Suprapubic skin (tissue), 4 donors: ENCODE measurements around the gene NRF1. TPM values are rescaled to one million over a fixed set of nuclear protein-coding genes. Genes with fewer than 3 reads are reported as not detected.

Experiments used
- DNase-seq, 2 donors: peaks; one replicate each; pipeline ENCODE4 v3.0.0-alpha.2; 2019; ENCODE audit warnings: low spot score in 2 of 2
- H3K27ac ChIP-seq: fragments of 200-600 bp; sonication (generic); one replicate; pipeline ENCODE4 v1.5.1; 2019
- H3K27me3 ChIP-seq: fragments of 200-600 bp; sonication (generic); one replicate; pipeline ENCODE4 v1.5.1; 2019
- H3K36me3 ChIP-seq: fragments of 200-600 bp; sonication (generic); one replicate; pipeline ENCODE4 v1.5.1; 2019
- H3K4me1 ChIP-seq: fragments of 200-600 bp; sonication (generic); one replicate; pipeline ENCODE4 v1.5.1; 2019
- H3K4me3 ChIP-seq: fragments of 200-600 bp; sonication (generic); one replicate; pipeline ENCODE4 v1.5.1; 2019; ENCODE audit warnings: mild to moderate bottlenecking
- H3K9me3 ChIP-seq: fragments of 200-600 bp; sonication (generic); one replicate; pipeline ENCODE4 v1.5.1; 2019
- EP300 ChIP-seq: sonication (generic); formaldehyde crosslinking; IDR thresholded peaks from one replicate; pipeline ENCODE4 v1.6.1; 2017; ENCODE audit warnings: antibody characterized with exemption
- POLR2A ChIP-seq, 2 donors: fragments of 450-650 bp; IDR thresholded peaks; one replicate each; pipeline ENCODE4 v1.6.1; 2017; ENCODE audit warnings: antibody characterized with exemption in 2 of 2, mild to moderate bottlenecking in 2 of 2, moderate library complexity in 2 of 2
- POLR2AphosphoS5 ChIP-seq, 3 donors: sonication (generic); formaldehyde crosslinking; IDR thresholded peaks; one replicate each; pipeline ENCODE4 v1.6.1; 2017; ENCODE audit warnings: antibody characterized with exemption in 3 of 3
- WGBS: methylation state at CpG from one replicate; pipeline ENCODE4 v1.1.5; 2018; 5-methylcytosine and 5-hydroxymethylcytosine counted together
- total RNA-seq, 4 donors: library from RNA; depleted of rRNA; stranded (reverse); fragments of >200 nt; gene quantifications; one replicate each; pipeline ENCODE4 v1.1.0, GENCODE V29; 2016
- TF ChIP-seq, protein P1 (sequence below), 2 donors: fragments of 200-600 bp in 1 of 2; fragments of 450-650 bp in 1 of 2; sonication (generic) in 1 of 2; IDR thresholded peaks; one replicate each; pipeline ENCODE4 v1.5.1; 2016 to 2019; ENCODE audit warnings: antibody characterized with exemption in 2 of 2, mild to moderate bottlenecking in 1 of 2, moderate library complexity in 1 of 2

The NRF1 gene
- total RNA-seq, 4 donors from 2014 or later, result 11.7 to 33.2 (median 15.5) TPM

DNA sequence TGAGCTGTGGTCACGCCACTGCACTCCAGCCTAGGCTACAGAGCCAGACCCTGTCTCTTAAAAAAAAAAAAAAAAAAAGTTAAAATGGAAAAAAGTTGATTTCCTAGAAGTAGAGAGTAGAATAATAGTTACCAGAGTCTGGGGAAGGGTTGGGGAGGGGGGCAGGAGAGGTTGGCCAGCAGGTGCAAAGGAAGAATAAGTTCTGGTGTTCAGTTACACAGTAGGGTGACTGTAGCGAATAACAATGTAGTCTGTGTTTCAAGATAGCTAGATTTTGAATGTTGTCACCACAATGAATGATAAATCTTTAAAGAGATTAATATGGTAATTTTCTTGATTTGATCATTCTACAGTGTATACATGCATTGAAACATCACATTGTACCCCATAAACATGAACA, 142.9 kb downstream of the NRF1 start:
- no peak for TF ChIP-seq POLR2A (IDR thresholded peaks at IDR 0.05)
- no peak for TF ChIP-seq EP300
- TF ChIP-seq, protein P1, sequence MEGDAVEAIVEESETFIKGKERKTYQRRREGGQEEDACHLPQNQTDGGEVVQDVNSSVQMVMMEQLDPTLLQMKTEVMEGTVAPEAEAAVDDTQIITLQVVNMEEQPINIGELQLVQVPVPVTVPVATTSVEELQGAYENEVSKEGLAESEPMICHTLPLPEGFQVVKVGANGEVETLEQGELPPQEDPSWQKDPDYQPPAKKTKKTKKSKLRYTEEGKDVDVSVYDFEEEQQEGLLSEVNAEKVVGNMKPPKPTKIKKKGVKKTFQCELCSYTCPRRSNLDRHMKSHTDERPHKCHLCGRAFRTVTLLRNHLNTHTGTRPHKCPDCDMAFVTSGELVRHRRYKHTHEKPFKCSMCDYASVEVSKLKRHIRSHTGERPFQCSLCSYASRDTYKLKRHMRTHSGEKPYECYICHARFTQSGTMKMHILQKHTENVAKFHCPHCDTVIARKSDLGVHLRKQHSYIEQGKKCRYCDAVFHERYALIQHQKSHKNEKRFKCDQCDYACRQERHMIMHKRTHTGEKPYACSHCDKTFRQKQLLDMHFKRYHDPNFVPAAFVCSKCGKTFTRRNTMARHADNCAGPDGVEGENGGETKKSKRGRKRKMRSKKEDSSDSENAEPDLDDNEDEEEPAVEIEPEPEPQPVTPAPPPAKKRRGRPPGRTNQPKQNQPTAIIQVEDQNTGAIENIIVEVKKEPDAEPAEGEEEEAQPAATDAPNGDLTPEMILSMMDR (IDR thresholded peaks at IDR 0.05), result no peak
- TF ChIP-seq POLR2AphosphoS5 (IDR thresholded peaks at IDR 0.05), result no peak
- no peaks in the 10 kb centered on the region for H3K27me3 ChIP-seq
- H3K9me3 ChIP-seq, result no peaks in the 10 kb centered on the region
- 97% methylated on average over 2 of the region's 2 CpGs for WGBS
- DNase-seq, result no peak
- H3K27ac ChIP-seq, result no peak overlapping the region
- peaks cover 28% of the 10 kb centered on the region for H3K36me3 ChIP-seq
- H3K4me1 ChIP-seq, result no peaks in the 10 kb centered on the region
- H3K4me3 ChIP-seq, result no peak overlapping the region

DNA sequence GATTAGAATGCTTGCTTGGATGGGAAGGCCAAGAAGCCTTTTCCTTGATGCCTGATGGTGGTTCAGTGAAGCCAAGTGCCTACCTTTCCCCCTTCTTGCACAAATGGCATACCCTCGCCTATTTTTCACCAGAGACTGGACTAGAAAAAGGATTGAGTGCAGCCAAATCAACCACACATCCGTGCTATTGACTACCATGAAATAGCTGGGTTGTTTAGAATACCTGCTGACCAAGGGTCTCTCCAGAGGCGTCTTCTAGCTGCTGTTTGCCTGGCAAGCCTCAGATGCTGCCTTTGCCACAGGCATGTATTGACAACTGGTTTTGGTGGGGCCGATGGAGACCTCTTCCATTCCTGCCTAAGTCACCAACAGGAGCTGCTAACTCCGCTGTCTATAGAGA, 146.5 kb downstream of the NRF1 start:
- no peak overlapping the region for H3K27ac ChIP-seq
- 88% methylated on average over 5 of the region's 5 CpGs for WGBS
- H3K36me3 ChIP-seq, result peaks cover 28% of the 10 kb centered on the region
- no peaks in the 10 kb centered on the region for H3K27me3 ChIP-seq
- H3K4me3 ChIP-seq, result no peak overlapping the region
- no peak for DNase-seq
- H3K9me3 ChIP-seq, result no peaks in the 10 kb centered on the region
- H3K4me1 ChIP-seq, result no peaks in the 10 kb centered on the region
- TF ChIP-seq POLR2A (IDR thresholded peaks at IDR 0.05) (no peak), EP300 (no peak), POLR2AphosphoS5 (IDR thresholded peaks at IDR 0.05) (no peak)
- TF ChIP-seq, protein P1 (IDR thresholded peaks at IDR 0.05), result no peak

DNA sequence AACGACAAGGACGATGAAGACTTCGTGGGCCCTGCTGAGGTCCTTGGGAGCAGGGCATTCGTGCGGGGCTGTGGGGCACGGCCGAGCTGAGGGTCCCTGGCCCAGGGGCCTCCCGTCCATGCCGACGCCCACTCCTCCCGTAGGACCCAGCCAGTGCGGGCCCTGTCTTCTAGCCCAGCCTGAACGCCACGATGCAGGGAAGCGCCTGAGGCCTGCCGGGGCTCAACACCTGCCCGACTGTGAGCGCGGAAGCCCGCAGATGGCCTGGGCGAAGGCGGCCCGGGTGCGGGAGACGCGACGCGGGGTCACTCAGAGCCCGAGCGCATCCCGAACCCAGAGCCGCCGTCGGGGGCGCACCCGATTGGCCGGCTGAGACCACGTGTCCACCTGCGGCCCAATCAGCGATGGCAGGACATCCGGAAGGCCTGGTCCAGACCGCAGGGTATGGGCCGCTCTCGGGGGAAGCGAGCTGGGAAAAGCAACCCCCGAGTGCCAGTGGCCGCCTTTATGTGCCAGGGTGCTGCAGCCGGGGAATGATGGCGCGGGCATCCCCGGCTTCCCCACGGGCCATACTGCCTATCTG, 151.0 kb downstream of the NRF1 start:
- Histone ChIP-seq H3K4me1 (no peaks in the 10 kb centered on the region), H3K4me3 (no peak overlapping the region), H3K27ac (no peak overlapping the region), H3K36me3 (no peaks in the 10 kb centered on the region), H3K27me3 (no peaks in the 10 kb centered on the region), H3K9me3 (no peaks in the 10 kb centered on the region)
- WGBS, result 93% methylated on average over 43 of the region's 52 CpGs
- TF ChIP-seq POLR2AphosphoS5 (IDR thresholded peaks at IDR 0.05), result no peak
- TF ChIP-seq, protein P1 (IDR thresholded peaks at IDR 0.05), result no peak
- TF ChIP-seq EP300, result no peak
- TF ChIP-seq POLR2A (IDR thresholded peaks at IDR 0.05), result no peak
- no peak for DNase-seq

DNA sequence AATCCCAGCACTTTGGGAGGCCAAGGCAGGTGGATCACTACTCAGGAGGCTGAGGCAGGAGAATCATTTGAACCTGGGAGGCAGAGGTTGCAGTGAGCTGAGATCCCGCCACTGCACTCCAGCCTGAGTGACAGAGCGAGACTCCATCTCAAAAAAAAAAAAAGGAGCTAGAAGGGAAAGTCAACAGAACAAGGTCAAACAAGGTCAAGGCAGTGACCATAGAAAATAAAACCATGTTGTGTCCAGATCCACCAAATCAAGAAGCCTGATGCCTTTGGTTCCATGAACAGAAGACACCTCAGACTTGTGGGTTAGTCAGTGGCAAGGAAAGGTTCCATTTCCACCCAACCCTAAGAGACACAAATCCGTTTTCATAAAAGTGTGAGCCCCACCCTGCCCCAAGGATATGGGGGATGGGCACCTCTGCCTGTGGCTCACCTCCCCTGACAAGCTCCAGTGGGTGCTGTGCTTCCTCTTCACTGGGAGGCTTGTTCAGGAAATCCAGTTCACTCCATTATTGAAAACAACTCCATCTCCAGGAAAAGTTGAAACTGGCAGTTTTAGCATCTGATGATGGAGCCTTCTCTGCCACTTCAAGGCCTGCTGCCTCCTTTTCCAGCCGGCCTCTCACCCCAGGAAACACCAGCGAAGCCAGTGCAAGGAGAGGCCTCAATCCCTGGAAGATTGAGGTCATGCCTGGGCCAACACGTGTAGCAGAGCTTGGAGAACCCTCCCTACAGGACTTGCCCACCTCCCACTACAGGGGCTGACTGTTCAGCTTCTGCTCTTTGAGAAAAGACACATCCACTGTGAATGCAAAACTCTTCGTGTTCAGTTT, 152.9 kb downstream of the NRF1 start:
- no peak for DNase-seq
- TF ChIP-seq POLR2A (IDR thresholded peaks at IDR 0.05), result no peak
- TF ChIP-seq, protein P1 (IDR thresholded peaks at IDR 0.05), result no peak
- TF ChIP-seq POLR2AphosphoS5 (IDR thresholded peaks at IDR 0.05), result no peak
- no peak for TF ChIP-seq EP300
- Histone ChIP-seq H3K36me3 (no peaks in the 10 kb centered on the region), H3K27me3 (no peaks in the 10 kb centered on the region), H3K4me3 (no peak overlapping the region), H3K27ac (no peak overlapping the region), H3K9me3 (no peaks in the 10 kb centered on the region), H3K4me1 (no peaks in the 10 kb centered on the region)
- WGBS, result 83% methylated on average over 7 of the region's 7 CpGs

DNA sequence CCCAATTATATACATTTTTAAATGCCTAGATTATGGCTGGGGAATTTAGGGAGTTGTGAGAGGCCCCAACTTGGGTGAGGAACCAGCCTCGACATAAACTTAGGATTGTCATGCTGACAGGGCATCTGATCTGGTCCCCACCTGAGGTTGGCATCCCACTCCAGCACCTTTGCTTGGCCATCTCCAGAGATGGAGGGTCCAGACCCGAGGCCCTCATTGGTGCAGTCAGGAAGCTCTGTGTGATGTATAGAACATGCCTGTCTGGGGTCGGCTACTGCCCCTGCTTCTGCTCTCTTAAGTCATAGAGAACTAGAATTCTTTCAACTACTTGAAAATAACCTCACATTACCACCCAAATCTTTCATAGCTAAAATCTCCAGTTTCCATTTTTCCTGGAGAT, 153.8 kb downstream of the NRF1 start:
- H3K27ac ChIP-seq, result no peak overlapping the region
- no peaks in the 10 kb centered on the region for H3K9me3 ChIP-seq
- H3K36me3 ChIP-seq, result no peaks in the 10 kb centered on the region
- 83% methylated on average over 2 of the region's 3 CpGs for WGBS
- no peak overlapping the region for H3K4me3 ChIP-seq
- TF ChIP-seq POLR2A (IDR thresholded peaks at IDR 0.05), result no peak
- no peak for TF ChIP-seq EP300
- TF ChIP-seq, protein P1 (IDR thresholded peaks at IDR 0.05), result no peak
- TF ChIP-seq POLR2AphosphoS5 (IDR thresholded peaks at IDR 0.05), result no peak
- DNase-seq, result no peak
- H3K4me1 ChIP-seq, result no peaks in the 10 kb centered on the region
- no peaks in the 10 kb centered on the region for H3K27me3 ChIP-seq
